HL-60 (cell line): ENCODE measurements around the gene KLHL25. TPM values are rescaled to one million over a fixed set of nuclear protein-coding genes. Genes with fewer than 3 reads are reported as not detected.

ENCODE experiments used
- microRNA-seq: library from miRNA; unstranded; fragments of <30 nt; microRNA quantifications from one replicate; pipeline ENCODE4, GENCODE V29; 2018

Gene KLHL25

Small RNA genes within 50 kb of the gene (microRNA-seq; reads per million reads assigned to microRNA genes)
- gene MIR1276 (not detected), gene MIR548AP (not detected)
